ENCODE data around the gene PRDX2.
"Not testable (repeated sequence)": the region's sequence is repeated elsewhere in the genome, so short reads cannot be mapped to it uniquely, and the experiment has no call there.

Gene PRDX2

GRCh38 chr19:12801466-12802266, at the start of gene PRDX2, which contains the start of gene THSD8:
Gene PRDX2 (minus strand): TSS chr19:12801800. CDS start chr19:12801261, 539 bp downstream.
Gene THSD8 (plus strand): TSS chr19:12802069. CDS start chr19:12802072, 3 bp downstream.
- DNase-seq: peak; percentile 73 to 79

GRCh38 chr19:12847159-12848139, 45.8 kb upstream of the PRDX2 start:
- DNase-seq: peak; percentile 79 to 82

- not testable (repeated sequence) for DNase-seq
Observed at GRCh38 chr19:12846613-12847012, 45.0 kb upstream of the PRDX2 start.

- no peak for DNase-seq
Observed at GRCh38 chr19:12843999-12844732, 42.6 kb upstream of the PRDX2 start.

- DNase-seq: no peak
Observed at GRCh38 chr19:12843328-12843727, 41.7 kb upstream of the PRDX2 start.

- no peak for DNase-seq
Observed at GRCh38 chr19:12842511-12842910, 40.9 kb upstream of the PRDX2 start.

- DNase-seq: peak in 1 of 2 donors; percentile 27
Observed at GRCh38 chr19:12841094-12841493, 39.5 kb upstream of the PRDX2 start.

GRCh38 chr19:12840091-12841079, 38.8 kb upstream of the PRDX2 start:
- DNase-seq: peak; percentile 35 to 40

- peak in 1 of 2 donors; percentile 18 for DNase-seq
Observed at GRCh38 chr19:12838886-12839756, 37.5 kb upstream of the PRDX2 start.

- DNase-seq: peak; percentile 29 to 47
Observed at GRCh38 chr19:12838182-12838885, 36.7 kb upstream of the PRDX2 start, which contains the start of gene MAST1. Gene MAST1 (plus strand): TSS chr19:12838515. CDS start chr19:12838573, 58 bp downstream.

- no peak for DNase-seq
Observed at GRCh38 chr19:12837225-12837624, 35.6 kb upstream of the PRDX2 start.

GRCh38 chr19:12836529-12836863, 34.9 kb upstream of the PRDX2 start:
- no peak for DNase-seq

- DNase-seq: peak; percentile 35 to 36
Observed at GRCh38 chr19:12834976-12835757, 33.6 kb upstream of the PRDX2 start.

GRCh38 chr19:12834566-12834943, 33.0 kb upstream of the PRDX2 start, which contains the start of gene RTBDN:
Gene RTBDN (minus strand): TSS chr19:12834579. CDS start chr19:12829979, 4,600 bp downstream.
- DNase-seq: no peak

GRCh38 chr19:12833738-12834565, 32.4 kb upstream of the PRDX2 start:
- peak; percentile 51 to 62 for DNase-seq

GRCh38 chr19:12833418-12833737, 31.8 kb upstream of the PRDX2 start:
- DNase-seq: no peak

- peak in 1 of 2 donors; percentile 25 for DNase-seq
Observed at GRCh38 chr19:12828494-12828893, 26.9 kb upstream of the PRDX2 start.
